PFSK-1 (cell line): Measurements from ENCODE around the gene NUDT19.

ENCODE experiments used
- FOXP2 ChIP-seq: optimal IDR thresholded peaks from 2 replicates; pipeline ENCODE3; 2011; ENCODE audit warnings: borderline replicate concordance, control low read depth, inconsistent platforms; ENCODE audit not compliant: insufficient read depth; ENCODE audit errors: extremely low read length, extremely low read depth
- POLR2AphosphoS5 ChIP-seq: IDR thresholded peaks from 2 replicates; pipeline ENCODE4 v1.6.1; 2012; ENCODE audit warnings: low read depth, mild to moderate bottlenecking, control low read depth, low read length, moderate library complexity
- SIN3A ChIP-seq: IDR thresholded peaks from 2 replicates; pipeline ENCODE4 v1.6.1; 2012; ENCODE audit warnings: mild to moderate bottlenecking, low read length, moderate library complexity, borderline replicate concordance; ENCODE audit not compliant: insufficient read depth
- TAF1 ChIP-seq: IDR thresholded peaks from 2 replicates; pipeline ENCODE4 v1.6.1; 2012; ENCODE audit warnings: low read length, control low read depth, borderline replicate concordance; ENCODE audit not compliant: insufficient read depth
- TF ChIP-seq, protein P1 (sequence below), 2 experiments: IDR thresholded peaks; 2 replicates each; pipeline versions ENCODE4 v1.6.1 to v1.8.0; 2011 to 2012; ENCODE audit warnings: low read depth in 2 of 2, low read length in 2 of 2, control low read depth in 1 of 2, inconsistent platforms in 1 of 2, mild to moderate bottlenecking in 1 of 2, moderate library complexity in 1 of 2; ENCODE audit not compliant: insufficient read depth in 1 of 2

DNA sequence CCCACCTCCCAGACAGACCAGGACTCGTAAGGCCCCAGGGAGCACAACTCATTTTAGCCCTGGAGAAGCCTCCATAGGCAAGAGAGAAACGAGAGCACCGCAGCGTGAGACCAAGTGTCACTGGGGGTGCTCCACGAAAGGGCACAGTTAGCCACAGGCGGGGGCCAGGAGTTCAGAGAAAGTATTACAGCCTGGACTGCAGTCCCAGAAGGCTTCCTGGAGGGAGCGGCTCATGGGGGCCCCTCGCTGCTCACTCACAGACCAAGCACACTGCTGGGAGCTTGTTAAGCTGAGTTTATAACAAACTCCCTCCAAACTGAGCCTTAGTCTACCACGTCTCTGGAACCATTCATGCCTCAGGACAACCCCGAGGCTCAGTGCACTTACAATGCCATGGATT is 33.1 kb upstream of the NUDT19 start:
- TF ChIP-seq SIN3A (no peak), POLR2AphosphoS5 (no peak), FOXP2 (no peak), TAF1 (no peak)
- TF ChIP-seq, protein P1, sequence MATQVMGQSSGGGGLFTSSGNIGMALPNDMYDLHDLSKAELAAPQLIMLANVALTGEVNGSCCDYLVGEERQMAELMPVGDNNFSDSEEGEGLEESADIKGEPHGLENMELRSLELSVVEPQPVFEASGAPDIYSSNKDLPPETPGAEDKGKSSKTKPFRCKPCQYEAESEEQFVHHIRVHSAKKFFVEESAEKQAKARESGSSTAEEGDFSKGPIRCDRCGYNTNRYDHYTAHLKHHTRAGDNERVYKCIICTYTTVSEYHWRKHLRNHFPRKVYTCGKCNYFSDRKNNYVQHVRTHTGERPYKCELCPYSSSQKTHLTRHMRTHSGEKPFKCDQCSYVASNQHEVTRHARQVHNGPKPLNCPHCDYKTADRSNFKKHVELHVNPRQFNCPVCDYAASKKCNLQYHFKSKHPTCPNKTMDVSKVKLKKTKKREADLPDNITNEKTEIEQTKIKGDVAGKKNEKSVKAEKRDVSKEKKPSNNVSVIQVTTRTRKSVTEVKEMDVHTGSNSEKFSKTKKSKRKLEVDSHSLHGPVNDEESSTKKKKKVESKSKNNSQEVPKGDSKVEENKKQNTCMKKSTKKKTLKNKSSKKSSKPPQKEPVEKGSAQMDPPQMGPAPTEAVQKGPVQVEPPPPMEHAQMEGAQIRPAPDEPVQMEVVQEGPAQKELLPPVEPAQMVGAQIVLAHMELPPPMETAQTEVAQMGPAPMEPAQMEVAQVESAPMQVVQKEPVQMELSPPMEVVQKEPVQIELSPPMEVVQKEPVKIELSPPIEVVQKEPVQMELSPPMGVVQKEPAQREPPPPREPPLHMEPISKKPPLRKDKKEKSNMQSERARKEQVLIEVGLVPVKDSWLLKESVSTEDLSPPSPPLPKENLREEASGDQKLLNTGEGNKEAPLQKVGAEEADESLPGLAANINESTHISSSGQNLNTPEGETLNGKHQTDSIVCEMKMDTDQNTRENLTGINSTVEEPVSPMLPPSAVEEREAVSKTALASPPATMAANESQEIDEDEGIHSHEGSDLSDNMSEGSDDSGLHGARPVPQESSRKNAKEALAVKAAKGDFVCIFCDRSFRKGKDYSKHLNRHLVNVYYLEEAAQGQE (IDR thresholded peaks at IDR 0.05; ENCODE audit: insufficient read depth in 1 of 2, low read depth in 2 of 2, low read length in 2 of 2) = no peak
